Measurements from ENCODE around the gene TTC23.

DNA sequence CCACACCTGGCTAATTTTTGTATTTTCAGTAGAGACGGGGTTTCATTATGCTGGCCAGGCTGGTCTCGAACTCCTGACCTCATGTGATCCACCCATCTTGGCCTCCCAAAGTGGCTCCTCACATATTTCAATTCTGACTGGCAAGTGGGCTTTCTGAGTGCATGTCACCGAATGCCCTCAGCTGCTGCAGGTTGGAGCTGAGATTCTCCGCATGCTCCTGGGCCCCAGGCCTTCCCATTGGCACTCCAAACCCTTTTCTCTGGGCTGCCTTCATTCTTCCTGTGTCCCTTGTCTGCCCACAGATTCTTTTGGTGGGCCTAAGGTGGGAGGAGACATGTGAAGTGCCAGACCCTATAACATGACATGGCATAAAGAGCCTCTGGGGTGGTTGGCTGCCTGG, 77.2 kb downstream of the TTC23 start:
- TF ChIP-seq GATA2 (IDR thresholded peaks at IDR 0.05; ENCODE audit: insufficient read depth, insufficient read length, low read depth, low read length) (no peak), POLR2A (IDR thresholded peaks at IDR 0.05; ENCODE audit: low read depth, low read length) (no peak), POLR2AphosphoS5 (IDR thresholded peaks at IDR 0.05; ENCODE audit: insufficient read depth, low read depth, low read length) (no peak), CTCF (IDR thresholded peaks at IDR 0.05; ENCODE audit: extremely low read depth in 1 of 2, insufficient read depth in 1 of 2, low read depth in 1 of 2, low read length in 2 of 2) (no peak), MAX (IDR thresholded peaks at IDR 0.05; ENCODE audit: insufficient read depth, insufficient read length) (no peak), EZH2 (IDR thresholded peaks at IDR 0.05; ENCODE audit: borderline replicate concordance, low read depth, low read length, severe bottlenecking) (no peak), FOS (IDR thresholded peaks at IDR 0.05; ENCODE audit: borderline replicate concordance, insufficient read depth, low read length) (no peak), JUN (IDR thresholded peaks at IDR 0.05; ENCODE audit: borderline replicate concordance, insufficient read depth, insufficient read length, low read depth) (no peak), MYC (IDR thresholded peaks at IDR 0.05; ENCODE audit: low read depth, low read length) (no peak)

Measured in endothelial cell of umbilical vein (primary cell).